ENCODE results near the gene ADGB.

ADGB gene

DNA sequence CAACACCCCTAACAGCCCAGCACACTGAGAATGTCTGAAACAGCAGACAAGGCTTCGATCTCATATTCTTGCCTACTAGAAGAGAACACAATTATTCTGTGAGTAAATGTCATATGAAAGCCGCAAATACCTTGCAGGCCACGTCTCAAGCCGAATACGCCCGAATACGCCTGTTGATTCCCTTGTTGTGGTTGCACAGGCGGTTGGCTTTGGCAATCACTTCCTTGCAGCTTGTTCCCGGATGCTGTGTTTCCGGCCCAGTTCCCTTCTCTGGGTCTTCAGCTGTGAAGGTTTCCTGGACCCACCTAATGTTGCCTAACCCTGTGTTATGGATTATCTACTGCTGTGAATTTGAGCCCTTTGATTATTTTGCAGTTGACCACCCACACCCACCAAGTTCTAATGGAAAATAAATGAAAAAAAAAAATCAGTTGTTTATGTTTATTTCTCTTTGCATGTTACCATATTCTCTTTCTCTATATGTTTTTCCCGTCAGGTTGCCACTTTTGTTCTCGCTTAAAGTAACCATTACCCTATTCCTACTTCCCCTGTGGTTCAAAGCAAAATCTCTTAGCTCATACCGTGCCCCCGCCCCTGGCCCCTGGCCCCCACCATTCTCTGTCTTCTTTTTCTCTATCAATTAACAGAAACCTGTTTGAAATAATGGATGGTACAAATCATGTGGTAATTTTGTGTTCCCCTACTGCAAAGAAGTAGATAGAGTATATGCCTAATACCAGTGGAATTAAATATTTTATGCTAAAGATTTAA, 172.4 kb downstream of the ADGB start:
- Histone ChIP-seq H3K9ac (ENCODE audit: low read length) (no peak overlapping the region), H3K4me2 (ENCODE audit: low read depth, low read length, poor library complexity, severe bottlenecking) (no peak overlapping the region), H3K27ac (ENCODE audit: low read depth, low read length) (no peak overlapping the region), H2AFZ (ENCODE audit: low read depth, low read length, severe bottlenecking) (no peak overlapping the region), H3F3A (ENCODE audit: insufficient read depth) (no peaks in the 10 kb centered on the region), H3K4me3 (ENCODE audit: insufficient read depth, low read length, poor library complexity, severe bottlenecking) (no peak overlapping the region), H3K79me2 (ENCODE audit: insufficient read depth, low read length) (no peaks in the 10 kb centered on the region), H3K36me3 (ENCODE audit: low read length) (no peaks in the 10 kb centered on the region), H3K27me3 (ENCODE audit: low read length) (no peaks in the 10 kb centered on the region), H4K20me1 (ENCODE audit: low read depth, low read length) (peaks cover 3% of the 10 kb centered on the region; the same call in 1 of the 2 replicates), H3K9me2 (replicated peaks; ENCODE audit: insufficient read depth, low read length) (no peaks in the 10 kb centered on the region), H3K9me3 (ENCODE audit: insufficient read depth, low read length) (no peaks in the 10 kb centered on the region)
- TF ChIP-seq CTCF (IDR thresholded peaks at IDR 0.05; ENCODE audit: insufficient read depth, low read length, poor library complexity, severe bottlenecking) (no peak), EZH2phosphoT487 (conservative IDR thresholded peaks at IDR 0.05; ENCODE audit: low read length) (no peak)

DNA sequence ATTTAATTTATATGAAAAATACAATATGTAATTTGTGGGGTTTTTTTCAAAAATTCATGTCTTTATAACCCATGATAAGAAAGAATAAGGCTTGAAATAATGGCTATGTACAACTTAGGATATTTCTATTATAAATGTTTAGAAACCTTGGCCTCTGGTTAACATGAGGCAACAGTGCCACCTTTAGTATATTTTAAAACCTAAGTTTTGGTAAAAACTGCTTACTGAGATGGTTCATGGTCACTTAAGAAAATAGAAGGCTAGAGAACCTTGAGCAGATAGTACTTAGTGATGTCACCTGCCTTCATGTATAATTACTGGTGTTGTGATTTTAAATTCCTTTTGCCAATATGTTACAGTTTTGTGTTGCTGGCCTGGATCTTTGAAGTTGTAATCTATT, 176.4 kb downstream of the ADGB start:
- Histone ChIP-seq H3K27ac (ENCODE audit: low read depth, low read length) (no peak overlapping the region), H3K4me2 (ENCODE audit: low read depth, low read length, poor library complexity, severe bottlenecking) (no peak overlapping the region), H2AFZ (ENCODE audit: low read depth, low read length, severe bottlenecking) (no peak overlapping the region), H4K20me1 (ENCODE audit: low read depth, low read length) (no peaks in the 10 kb centered on the region), H3K9me2 (replicated peaks; ENCODE audit: insufficient read depth, low read length) (no peaks in the 10 kb centered on the region), H3K9me3 (ENCODE audit: insufficient read depth, low read length) (no peaks in the 10 kb centered on the region), H3F3A (ENCODE audit: insufficient read depth) (no peaks in the 10 kb centered on the region), H3K79me2 (ENCODE audit: insufficient read depth, low read length) (no peaks in the 10 kb centered on the region), H3K4me3 (ENCODE audit: insufficient read depth, low read length, poor library complexity, severe bottlenecking) (no peak overlapping the region), H3K9ac (ENCODE audit: low read length) (no peak overlapping the region), H3K27me3 (ENCODE audit: low read length) (no peaks in the 10 kb centered on the region), H3K36me3 (ENCODE audit: low read length) (no peaks in the 10 kb centered on the region)
- no peak for TF ChIP-seq CTCF (IDR thresholded peaks at IDR 0.05; ENCODE audit: insufficient read depth, low read length, poor library complexity, severe bottlenecking)
- no peak for TF ChIP-seq EZH2phosphoT487 (conservative IDR thresholded peaks at IDR 0.05; ENCODE audit: low read length)

- Histone ChIP-seq H3K4me2 (ENCODE audit: low read depth, low read length, poor library complexity, severe bottlenecking) (no peak overlapping the region), H3K27ac (ENCODE audit: low read depth, low read length) (no peak overlapping the region), H3K4me3 (ENCODE audit: insufficient read depth, low read length, poor library complexity, severe bottlenecking) (no peak overlapping the region), H3K36me3 (ENCODE audit: low read length) (no peaks in the 10 kb centered on the region), H2AFZ (ENCODE audit: low read depth, low read length, severe bottlenecking) (no peak overlapping the region), H4K20me1 (ENCODE audit: low read depth, low read length) (no peaks in the 10 kb centered on the region), H3K79me2 (ENCODE audit: insufficient read depth, low read length) (no peaks in the 10 kb centered on the region), H3F3A (ENCODE audit: insufficient read depth) (no peaks in the 10 kb centered on the region), H3K9ac (ENCODE audit: low read length) (no peak overlapping the region), H3K9me2 (replicated peaks; ENCODE audit: insufficient read depth, low read length) (no peaks in the 10 kb centered on the region), H3K27me3 (ENCODE audit: low read length) (no peaks in the 10 kb centered on the region), H3K9me3 (ENCODE audit: insufficient read depth, low read length) (no peaks in the 10 kb centered on the region)
- no peak for TF ChIP-seq CTCF (IDR thresholded peaks at IDR 0.05; ENCODE audit: insufficient read depth, low read length, poor library complexity, severe bottlenecking)
- TF ChIP-seq EZH2phosphoT487 (conservative IDR thresholded peaks at IDR 0.05; ENCODE audit: low read length) = no peak
Observed at GRCh38 chr6:146781836-146782235, 183.1 kb downstream of the ADGB start.
